Astrocyte (in vitro differentiated cells and primary cell): ENCODE data around the gene AP1M1.

ENCODE experiments used
- EZH2 ChIP-seq: IDR thresholded peaks from 2 replicates; pipeline ENCODE4 v1.6.1; 2012; ENCODE audit warnings: mild to moderate bottlenecking, low read length, inconsistent platforms; ENCODE audit not compliant: insufficient read depth
- TF ChIP-seq, protein P1 (sequence below): IDR thresholded peaks from 2 replicates; pipeline ENCODE4 v1.5.1; 2011; ENCODE audit warnings: low read depth, mild to moderate bottlenecking, inconsistent platforms, low read length, moderate library complexity; ENCODE audit not compliant: insufficient read depth

DNA sequence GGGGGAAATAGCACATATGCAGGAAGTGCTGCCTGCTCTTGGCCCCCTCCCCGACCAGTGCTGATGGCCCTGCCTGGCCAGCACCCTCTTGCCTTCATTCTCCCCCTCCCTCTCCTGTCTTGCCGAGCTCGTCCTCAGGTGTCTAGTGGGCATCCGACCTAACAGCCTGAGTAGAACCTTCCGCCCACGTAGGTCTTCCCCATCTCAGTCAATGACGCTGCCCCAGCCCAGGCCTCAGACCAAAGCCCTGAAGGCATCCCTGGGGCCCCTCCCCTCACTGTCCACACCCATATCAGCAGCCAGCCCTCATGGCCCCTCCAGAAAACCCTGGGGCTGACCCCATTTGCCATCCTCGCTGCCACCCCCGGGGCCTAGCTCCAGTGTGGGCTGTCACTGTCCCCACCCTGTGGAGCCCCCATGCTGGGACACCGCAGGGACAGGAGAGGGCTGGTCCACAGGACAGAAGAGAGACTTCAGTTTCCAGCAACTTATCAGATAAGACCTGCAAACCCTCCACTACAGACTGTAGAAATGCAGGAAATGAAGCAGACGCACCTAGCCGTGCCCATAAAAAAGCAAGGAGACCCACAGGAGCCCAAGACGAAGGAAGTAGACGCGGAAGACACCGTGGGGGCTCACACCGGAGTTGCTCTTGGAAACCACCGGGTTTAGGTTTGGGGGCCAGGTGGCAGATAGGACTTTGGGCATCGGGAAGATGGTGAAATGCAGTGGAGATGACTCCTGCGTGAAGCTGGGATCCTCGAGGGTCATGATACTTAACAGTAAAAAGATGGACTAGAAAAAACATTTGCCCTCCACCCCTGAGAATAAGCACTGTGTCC lies 38.3 kb downstream of the AP1M1 start:
- TF ChIP-seq, protein P1, sequence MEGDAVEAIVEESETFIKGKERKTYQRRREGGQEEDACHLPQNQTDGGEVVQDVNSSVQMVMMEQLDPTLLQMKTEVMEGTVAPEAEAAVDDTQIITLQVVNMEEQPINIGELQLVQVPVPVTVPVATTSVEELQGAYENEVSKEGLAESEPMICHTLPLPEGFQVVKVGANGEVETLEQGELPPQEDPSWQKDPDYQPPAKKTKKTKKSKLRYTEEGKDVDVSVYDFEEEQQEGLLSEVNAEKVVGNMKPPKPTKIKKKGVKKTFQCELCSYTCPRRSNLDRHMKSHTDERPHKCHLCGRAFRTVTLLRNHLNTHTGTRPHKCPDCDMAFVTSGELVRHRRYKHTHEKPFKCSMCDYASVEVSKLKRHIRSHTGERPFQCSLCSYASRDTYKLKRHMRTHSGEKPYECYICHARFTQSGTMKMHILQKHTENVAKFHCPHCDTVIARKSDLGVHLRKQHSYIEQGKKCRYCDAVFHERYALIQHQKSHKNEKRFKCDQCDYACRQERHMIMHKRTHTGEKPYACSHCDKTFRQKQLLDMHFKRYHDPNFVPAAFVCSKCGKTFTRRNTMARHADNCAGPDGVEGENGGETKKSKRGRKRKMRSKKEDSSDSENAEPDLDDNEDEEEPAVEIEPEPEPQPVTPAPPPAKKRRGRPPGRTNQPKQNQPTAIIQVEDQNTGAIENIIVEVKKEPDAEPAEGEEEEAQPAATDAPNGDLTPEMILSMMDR: no peak
- TF ChIP-seq EZH2: no peak
